ENCODE results near the gene CHI3L2.

Gene CHI3L2

GRCh38 chr1:111285879-111286278 is 58.4 kb downstream of the CHI3L2 start:
- intact Hi-C loops (cut with DNase I): no loop called here
- DNase-seq: no peak

- intact Hi-C loops (cut with DNase I): no loop called here
- DNase-seq: no peak
Measured at GRCh38 chr1:111286912-111287311, 59.4 kb downstream of the CHI3L2 start.

GRCh38 chr1:111289371-111289770 is 61.9 kb downstream of the CHI3L2 start:
- no peak for DNase-seq
- intact Hi-C loops (cut with DNase I): no loop called here

GRCh38 chr1:111290104-111290503 is 62.6 kb downstream of the CHI3L2 start:
- intact Hi-C loops (cut with DNase I): no loop called here
- no peak for DNase-seq

- no peak for DNase-seq
- intact Hi-C loops (cut with DNase I): no loop called here
Measured at GRCh38 chr1:111290630-111291029, 63.1 kb downstream of the CHI3L2 start, which contains the start of gene CHIA. Gene CHIA, plus strand, starts transcription at chr1:111290851. Its CDS starts 19,617 bp downstream, at chr1:111310468.
